ENCODE data around the gene CDH1. TPM values are rescaled to one million over a fixed set of nuclear protein-coding genes. Genes with fewer than 3 reads are reported as not detected.

The CDH1 gene
- total RNA-seq: 0.13 and 0.52 TPM in 2 replicates

GRCh38 chr16:68737046-68737729, at the start of gene CDH1:
TSS of gene CDH1 (plus strand) at chr16:68737292. CDS start at chr16:68737416, 124 bp downstream.

GRCh38 chr16:68843482-68844210, 106.6 kb downstream of the CDH1 start, which contains the start of gene TANGO6:
TSS of gene TANGO6 (plus strand) at chr16:68843531. CDS start at chr16:68843618, 87 bp downstream.

Other genes starting within 250 kb of the CDH1 start
- gene ZFP90, start 198.0 kb upstream of the CDH1 start, total RNA-seq: 28.1 and 33.4 TPM in 2 replicates
- 0.66 and 1.1 TPM in 2 replicates for gene CDH3, start 92.0 kb upstream of the CDH1 start, total RNA-seq
- 19.7 and 26.3 TPM in 2 replicates for gene TANGO6, start 106.2 kb downstream of the CDH1 start, total RNA-seq